ENCODE data around the gene MTF2.
A peak's percentile ranks its signal among the peaks of the same experiment; 100 is the strongest.
"Not testable (repeated sequence)": the region's sequence is repeated elsewhere in the genome, so short reads cannot be mapped to it uniquely, and the experiment has no call there.

The MTF2 gene

DNA sequence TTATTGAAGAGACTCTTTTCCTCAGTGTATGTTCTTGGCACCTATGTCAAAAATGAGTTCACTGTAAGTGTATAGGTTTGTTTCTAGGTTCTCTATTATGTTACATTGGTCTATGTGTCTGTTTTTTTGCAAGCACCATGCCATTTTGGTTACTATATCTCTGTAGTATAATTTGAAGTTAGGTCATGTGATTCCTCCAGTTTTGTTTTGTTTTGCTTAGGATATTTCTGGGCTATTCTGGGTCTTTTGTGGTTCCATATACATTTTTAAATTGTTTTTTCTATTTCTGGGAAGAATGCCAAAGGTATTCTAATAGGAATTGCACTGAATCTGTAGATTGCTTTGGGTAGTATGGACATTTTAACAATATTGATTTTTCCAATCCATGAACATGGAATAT, 87.9 kb downstream of the MTF2 start:
- H3K36me3 ChIP-seq (ENCODE audit: insufficient read depth, low read length) = no peaks in the 10 kb centered on the region
- no peaks in the 10 kb centered on the region for H3K9me3 ChIP-seq (ENCODE audit: control insufficient read depth, insufficient read depth, low read length)
- H3K9ac ChIP-seq (ENCODE audit: low read depth, low read length) = no peak overlapping the region
- H3K4me1 ChIP-seq (ENCODE audit: insufficient read depth, low read length) = no peaks in the 10 kb centered on the region

DNA sequence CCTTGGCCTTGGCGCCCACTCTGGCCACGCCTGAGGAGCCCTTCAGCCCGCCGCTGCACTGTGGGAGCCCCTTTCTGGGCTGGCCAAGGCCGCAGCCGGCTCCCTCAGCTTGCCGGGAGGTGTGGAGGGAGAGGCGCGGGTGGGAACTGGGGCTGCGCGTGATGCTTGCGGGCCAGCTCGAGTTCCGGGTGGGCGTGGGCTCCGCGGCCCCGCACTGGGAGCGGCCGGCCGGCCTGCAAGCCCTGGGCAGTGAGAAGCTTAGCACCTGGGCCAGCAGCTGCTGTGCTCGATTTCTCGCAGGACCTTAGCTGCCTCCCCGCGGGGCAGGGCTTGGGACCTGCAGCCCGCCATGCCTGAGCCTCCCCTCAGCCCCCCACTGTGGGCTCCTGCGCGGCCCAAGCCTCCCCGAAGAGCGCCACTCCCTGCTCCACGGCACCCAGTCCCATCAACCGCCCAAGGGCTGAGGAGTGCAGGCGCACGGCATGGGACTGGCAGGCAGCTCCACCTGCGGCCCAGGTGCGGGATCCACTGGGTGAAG, 91.1 kb downstream of the MTF2 start:
- H3K4me1 ChIP-seq (ENCODE audit: insufficient read depth, low read length); H3K9ac ChIP-seq (ENCODE audit: low read depth, low read length); H3K36me3 ChIP-seq (ENCODE audit: insufficient read depth, low read length); H3K9me3 ChIP-seq (ENCODE audit: control insufficient read depth, insufficient read depth, low read length): not testable (repeated sequence)

DNA sequence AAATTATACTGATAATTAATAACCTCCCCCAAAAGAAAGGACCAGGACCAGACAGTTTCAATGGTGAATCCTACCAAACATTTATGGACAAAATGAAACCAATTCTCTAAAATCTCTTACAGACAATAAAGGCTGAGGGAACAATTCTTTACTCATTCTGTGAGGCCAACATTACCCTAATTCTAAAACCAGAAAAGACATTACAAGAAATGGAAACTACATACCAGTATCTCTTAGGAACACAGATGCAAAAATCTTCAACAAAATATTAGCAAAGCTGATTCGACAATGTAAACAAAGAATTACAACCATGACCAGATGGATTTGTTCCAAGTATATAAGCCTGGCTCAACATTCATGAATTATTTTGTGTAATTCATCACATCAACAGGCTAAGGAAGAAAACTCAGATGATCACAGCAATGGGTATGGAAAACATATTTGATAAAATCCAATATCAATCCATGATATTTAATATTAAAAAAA, 92.5 kb downstream of the MTF2 start:
- H3K4me1 ChIP-seq (ENCODE audit: insufficient read depth, low read length) = no peaks in the 10 kb centered on the region; the same call in 1 of the 2 replicates
- H3K36me3 ChIP-seq (ENCODE audit: insufficient read depth, low read length) = no peaks in the 10 kb centered on the region
- no peaks in the 10 kb centered on the region for H3K9me3 ChIP-seq (ENCODE audit: control insufficient read depth, insufficient read depth, low read length)
- H3K9ac ChIP-seq (ENCODE audit: low read depth, low read length) = no peak overlapping the region

DNA sequence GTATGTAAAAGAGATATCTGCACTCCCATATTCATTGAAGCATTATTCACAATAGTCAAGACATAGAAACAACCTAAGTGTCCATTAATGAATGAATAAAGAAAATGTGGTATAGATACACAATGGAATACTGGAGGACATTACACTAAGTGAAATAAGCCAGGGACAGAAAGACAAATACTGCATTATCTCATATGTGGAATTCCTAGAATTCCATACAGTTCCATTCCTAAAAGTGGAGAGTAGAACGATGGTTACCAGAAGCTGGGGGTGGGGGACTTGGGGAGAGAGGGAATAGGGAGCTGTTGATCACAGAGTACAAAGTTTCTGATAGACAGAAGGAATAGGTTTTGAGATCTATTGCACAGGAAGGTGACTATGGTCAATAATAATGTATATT, 93.7 kb downstream of the MTF2 start:
- Histone ChIP-seq H3K9ac (ENCODE audit: low read depth, low read length) (no peak overlapping the region), H3K4me1 (ENCODE audit: insufficient read depth, low read length) (no peaks in the 10 kb centered on the region; the same call in 1 of the 2 replicates), H3K9me3 (ENCODE audit: control insufficient read depth, insufficient read depth, low read length) (no peaks in the 10 kb centered on the region), H3K36me3 (ENCODE audit: insufficient read depth, low read length) (no peaks in the 10 kb centered on the region)

DNA sequence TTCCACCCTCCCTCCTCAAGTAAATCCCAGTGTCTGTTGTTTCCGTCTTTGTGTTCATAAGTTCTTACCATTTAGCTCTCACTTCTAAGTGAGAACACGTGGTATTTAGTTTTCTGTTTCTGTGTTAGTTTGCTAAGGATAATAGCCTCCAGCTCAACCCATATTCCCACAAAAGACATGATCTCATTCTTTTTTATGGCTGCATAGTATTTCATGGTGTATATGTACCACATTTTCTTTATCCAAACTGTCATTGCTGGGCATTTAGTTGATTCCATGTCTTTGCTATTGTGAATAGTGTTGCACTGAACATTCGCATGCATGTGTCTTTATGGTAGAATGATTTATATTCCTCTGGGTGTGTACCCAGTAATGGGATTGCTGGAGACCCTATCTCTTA, 95.6 kb downstream of the MTF2 start:
- H3K4me1 ChIP-seq (ENCODE audit: insufficient read depth, low read length) = not testable (repeated sequence)

DNA sequence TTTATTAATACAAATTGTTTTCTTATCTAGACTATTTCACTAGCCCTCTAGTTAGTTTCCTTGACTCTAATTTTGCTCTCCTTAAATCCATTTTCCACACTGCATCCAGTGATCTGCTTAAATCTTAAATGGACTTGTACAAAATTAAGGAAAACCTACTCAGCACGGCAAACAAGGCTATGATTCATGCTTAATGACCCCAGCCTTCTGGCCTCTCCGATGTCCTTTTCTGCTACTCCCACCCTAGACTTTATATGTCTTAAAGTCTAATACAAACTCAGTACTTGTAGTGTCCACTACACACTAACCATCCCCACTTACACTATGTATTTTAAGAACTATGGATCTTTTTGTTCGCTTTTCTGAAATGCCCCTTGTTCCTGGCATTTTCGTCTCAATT, 98.9 kb downstream of the MTF2 start:
- no peaks in the 10 kb centered on the region for H3K9me3 ChIP-seq (ENCODE audit: control insufficient read depth, insufficient read depth, low read length)
- no peaks in the 10 kb centered on the region; the same call in 1 of the 2 replicates for H3K4me1 ChIP-seq (ENCODE audit: insufficient read depth, low read length)
- peak overlapping the region; percentile 63; the same call in 1 of the 2 replicates for H3K9ac ChIP-seq (ENCODE audit: low read depth, low read length)
- H3K36me3 ChIP-seq (ENCODE audit: insufficient read depth, low read length) = no peaks in the 10 kb centered on the region

More for the DNA sequence above, 95.6 kb downstream of the MTF2 start:
- H3K9ac ChIP-seq (ENCODE audit: low read depth, low read length); H3K9me3 ChIP-seq (ENCODE audit: control insufficient read depth, insufficient read depth, low read length); H3K36me3 ChIP-seq (ENCODE audit: insufficient read depth, low read length): not testable (repeated sequence)

DNA sequence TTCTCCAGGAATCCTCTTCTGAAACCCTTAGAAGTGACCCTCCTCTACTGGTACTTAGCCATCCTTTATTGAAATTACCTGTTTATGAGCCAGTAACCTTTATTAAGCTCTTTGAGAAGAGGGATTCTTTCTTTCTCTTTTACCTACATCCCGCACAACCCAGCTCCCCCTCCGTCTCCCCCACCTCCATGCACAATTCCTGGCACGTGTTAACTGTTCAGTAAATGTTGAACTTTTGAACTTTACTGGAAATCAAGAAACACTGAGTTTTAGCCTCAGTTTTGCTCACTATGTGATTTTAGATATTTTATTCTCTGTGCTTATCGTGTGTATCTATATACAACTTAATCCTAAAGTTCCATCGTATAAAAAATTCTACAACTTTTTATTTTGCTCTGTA, 99.3 kb downstream of the MTF2 start:
- no peaks in the 10 kb centered on the region; the same call in 1 of the 2 replicates for H3K4me1 ChIP-seq (ENCODE audit: insufficient read depth, low read length)
- H3K9ac ChIP-seq (ENCODE audit: low read depth, low read length) = peak overlapping the region; percentile 63; the same call in 1 of the 2 replicates

DNA sequence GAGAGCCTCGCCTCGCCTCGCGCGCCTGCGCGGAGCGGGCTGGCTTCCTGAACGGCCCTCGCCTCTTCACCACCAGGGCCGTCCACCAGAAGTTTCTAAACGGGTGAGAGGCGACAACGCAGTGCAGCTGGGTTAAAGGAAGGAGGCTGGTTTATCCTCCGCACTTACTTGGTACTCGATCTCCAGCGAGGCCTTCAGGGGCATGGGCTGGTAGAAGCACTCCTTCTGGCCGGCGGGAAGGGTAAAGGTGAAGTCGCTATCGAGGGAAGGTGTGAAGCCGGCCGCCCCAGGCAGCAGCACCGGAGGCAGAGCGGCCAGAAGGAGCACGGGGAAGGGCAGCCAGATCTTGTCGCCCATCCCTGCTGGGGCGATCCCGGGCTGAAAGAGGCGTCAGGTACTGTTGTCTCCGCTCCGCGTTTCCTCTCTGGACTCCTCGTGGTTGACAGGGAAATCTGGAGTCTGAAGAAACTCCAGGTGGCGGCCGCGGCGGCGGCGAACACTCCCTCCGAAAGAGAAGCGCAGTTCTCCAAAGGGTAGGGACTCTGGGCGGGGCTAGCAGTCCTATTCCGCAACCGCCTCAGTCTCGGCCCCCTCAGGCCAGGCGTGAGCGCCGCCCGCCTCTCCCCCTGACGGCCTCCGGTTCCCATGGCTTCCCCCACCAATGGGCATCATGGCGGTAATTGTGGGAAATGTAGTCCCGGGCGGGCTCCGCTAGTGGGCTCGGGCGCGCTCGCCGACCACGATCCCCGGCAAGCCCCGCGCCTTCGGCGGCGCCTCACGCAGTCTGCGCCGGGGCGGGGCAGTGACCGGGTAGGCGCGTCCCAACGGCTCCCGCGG, 101.0 kb downstream of the MTF2 start, which contains the start of gene TMED5:
Gene TMED5 (minus strand): TSS at position 528 of the 837 bp plus-strand sequence. CDS start 171 bp downstream, at position 357.
- Histone ChIP-seq H3K4me1 (ENCODE audit: insufficient read depth, low read length) (no peaks in the 10 kb centered on the region), H3K9ac (ENCODE audit: low read depth, low read length) (peak within 1 kb of the TSS; percentile 63), H3K36me3 (ENCODE audit: insufficient read depth, low read length) (no peaks in the 10 kb centered on the region), H3K9me3 (ENCODE audit: control insufficient read depth, insufficient read depth, low read length) (no peaks in the 10 kb centered on the region)

More for the DNA sequence above, 99.3 kb downstream of the MTF2 start:
- H3K9me3 ChIP-seq (ENCODE audit: control insufficient read depth, insufficient read depth, low read length) = no peaks in the 10 kb centered on the region
- H3K36me3 ChIP-seq (ENCODE audit: insufficient read depth, low read length) = no peaks in the 10 kb centered on the region

DNA sequence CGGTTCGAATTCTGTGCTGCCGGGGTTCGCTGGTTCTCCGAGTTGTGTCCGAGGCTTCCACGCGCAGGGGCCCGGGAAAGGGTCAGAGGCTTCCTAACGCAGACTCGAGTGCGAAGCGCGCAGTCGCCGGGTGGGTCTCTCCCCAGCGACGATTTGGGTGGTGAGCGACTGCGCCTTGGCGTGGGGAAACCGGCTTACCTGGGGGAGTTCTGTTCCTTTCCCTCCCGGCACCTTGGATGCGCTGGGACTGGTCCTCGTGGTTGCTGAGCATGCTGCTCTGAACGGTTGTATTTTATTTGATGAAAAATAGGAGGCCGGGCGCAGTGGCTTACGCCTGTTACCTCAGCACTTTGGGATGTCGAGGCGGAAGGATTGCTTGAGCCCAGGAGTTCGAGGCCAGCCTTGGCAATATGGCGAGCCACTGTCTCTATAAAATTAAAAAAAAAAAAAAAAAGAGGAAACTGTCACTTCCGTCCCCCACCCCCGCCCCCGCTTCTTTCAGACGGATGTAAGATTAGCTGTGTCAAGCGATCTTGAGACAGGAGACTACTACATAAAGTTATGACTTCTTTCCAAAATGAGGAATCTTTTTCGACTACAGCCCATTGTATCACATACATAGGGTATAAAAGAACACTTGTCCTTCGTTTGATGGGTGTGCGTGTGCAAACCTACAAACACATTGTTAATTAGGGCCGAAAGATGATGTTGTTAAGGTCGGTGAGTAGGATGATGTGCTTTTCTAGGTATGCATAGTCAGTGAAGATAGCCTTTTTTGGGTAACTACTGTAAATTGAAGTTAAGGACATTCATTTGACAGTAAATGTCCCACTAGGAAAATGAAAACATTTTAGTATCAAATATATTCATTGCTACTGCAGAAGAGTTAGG, 101.9 kb downstream of the MTF2 start, which contains the start of gene CCDC18:
Gene CCDC18 (plus strand): TSS at position 2 of the 891 bp plus-strand sequence. CDS start 2,638 bp downstream, outside the sequence.
- Histone ChIP-seq H3K9me3 (ENCODE audit: control insufficient read depth, insufficient read depth, low read length) (no peaks in the 10 kb centered on the region), H3K9ac (ENCODE audit: low read depth, low read length) (peak within 1 kb of the TSS; percentile 63), H3K4me1 (ENCODE audit: insufficient read depth, low read length) (no peaks in the 10 kb centered on the region), H3K36me3 (ENCODE audit: insufficient read depth, low read length) (no peaks in the 10 kb centered on the region)

DNA sequence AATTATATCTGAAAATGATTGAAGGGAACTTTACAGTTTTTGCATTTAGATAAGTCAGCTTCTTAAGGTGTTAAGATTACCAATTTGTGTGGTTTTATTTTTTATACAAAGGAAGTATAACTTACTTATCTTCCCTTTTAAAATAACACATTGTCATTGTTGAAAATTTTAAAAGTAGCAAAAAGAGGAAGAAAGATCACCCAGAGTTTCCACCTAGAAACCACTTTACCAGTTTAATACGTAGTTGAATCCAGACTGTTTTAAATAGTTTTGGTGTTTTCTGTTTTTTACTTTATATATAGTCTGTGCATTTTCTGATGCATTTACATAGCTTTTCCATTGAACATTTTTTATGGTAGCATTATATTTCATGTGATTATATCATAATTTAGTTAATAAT, 107.6 kb downstream of the MTF2 start:
- no peaks in the 10 kb centered on the region for H3K9me3 ChIP-seq (ENCODE audit: control insufficient read depth, insufficient read depth, low read length)
- H3K36me3 ChIP-seq (ENCODE audit: insufficient read depth, low read length) = no peaks in the 10 kb centered on the region; the same call in 1 of the 2 replicates

More for the DNA sequence above, 107.6 kb downstream of the MTF2 start:
- Histone ChIP-seq H3K9ac (ENCODE audit: low read depth, low read length) (no peak overlapping the region), H3K4me1 (ENCODE audit: insufficient read depth, low read length) (no peaks in the 10 kb centered on the region)

All from ES-I3 (cell line).